ENCODE data around the gene PMEPA1.

DNA sequence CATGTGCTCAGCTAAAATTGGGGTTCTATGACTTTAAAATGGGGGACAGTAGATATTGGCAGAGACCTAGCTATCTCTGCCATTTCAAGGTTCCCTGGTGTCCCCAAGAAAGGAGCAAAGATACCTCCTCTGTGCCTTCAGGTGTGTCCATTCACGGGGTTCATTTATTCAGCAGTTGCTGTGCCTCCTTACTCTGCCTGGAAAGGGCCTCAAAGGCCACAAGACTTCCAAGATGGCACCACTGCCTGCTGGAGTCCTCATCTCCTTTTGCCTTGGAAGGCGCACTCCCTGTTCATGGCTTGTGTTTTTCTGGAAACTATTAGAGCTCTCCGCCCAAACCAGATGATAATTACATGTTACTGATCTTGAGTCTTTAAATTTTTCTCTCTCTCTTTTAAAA lies 85.7 kb downstream of the PMEPA1 start:
- TF ChIP-seq, protein P1, sequence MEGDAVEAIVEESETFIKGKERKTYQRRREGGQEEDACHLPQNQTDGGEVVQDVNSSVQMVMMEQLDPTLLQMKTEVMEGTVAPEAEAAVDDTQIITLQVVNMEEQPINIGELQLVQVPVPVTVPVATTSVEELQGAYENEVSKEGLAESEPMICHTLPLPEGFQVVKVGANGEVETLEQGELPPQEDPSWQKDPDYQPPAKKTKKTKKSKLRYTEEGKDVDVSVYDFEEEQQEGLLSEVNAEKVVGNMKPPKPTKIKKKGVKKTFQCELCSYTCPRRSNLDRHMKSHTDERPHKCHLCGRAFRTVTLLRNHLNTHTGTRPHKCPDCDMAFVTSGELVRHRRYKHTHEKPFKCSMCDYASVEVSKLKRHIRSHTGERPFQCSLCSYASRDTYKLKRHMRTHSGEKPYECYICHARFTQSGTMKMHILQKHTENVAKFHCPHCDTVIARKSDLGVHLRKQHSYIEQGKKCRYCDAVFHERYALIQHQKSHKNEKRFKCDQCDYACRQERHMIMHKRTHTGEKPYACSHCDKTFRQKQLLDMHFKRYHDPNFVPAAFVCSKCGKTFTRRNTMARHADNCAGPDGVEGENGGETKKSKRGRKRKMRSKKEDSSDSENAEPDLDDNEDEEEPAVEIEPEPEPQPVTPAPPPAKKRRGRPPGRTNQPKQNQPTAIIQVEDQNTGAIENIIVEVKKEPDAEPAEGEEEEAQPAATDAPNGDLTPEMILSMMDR (IDR thresholded peaks at IDR 0.05) = no peak
- no peak for TF ChIP-seq EZH2 (IDR thresholded peaks at IDR 0.05; ENCODE audit: borderline replicate concordance, insufficient read depth, low read depth, low read length, poor library complexity, severe bottlenecking)
